ENCODE results near the gene STRN3. TPM values are rescaled to one million over a fixed set of nuclear protein-coding genes. Genes with fewer than 3 reads are reported as not detected.
A peak's percentile ranks its signal among the peaks of the same experiment; 100 is the strongest.

Gene STRN3
- total RNA-seq, 2 donors from 2014 or later = 20.3 to 35.7 TPM

DNA sequence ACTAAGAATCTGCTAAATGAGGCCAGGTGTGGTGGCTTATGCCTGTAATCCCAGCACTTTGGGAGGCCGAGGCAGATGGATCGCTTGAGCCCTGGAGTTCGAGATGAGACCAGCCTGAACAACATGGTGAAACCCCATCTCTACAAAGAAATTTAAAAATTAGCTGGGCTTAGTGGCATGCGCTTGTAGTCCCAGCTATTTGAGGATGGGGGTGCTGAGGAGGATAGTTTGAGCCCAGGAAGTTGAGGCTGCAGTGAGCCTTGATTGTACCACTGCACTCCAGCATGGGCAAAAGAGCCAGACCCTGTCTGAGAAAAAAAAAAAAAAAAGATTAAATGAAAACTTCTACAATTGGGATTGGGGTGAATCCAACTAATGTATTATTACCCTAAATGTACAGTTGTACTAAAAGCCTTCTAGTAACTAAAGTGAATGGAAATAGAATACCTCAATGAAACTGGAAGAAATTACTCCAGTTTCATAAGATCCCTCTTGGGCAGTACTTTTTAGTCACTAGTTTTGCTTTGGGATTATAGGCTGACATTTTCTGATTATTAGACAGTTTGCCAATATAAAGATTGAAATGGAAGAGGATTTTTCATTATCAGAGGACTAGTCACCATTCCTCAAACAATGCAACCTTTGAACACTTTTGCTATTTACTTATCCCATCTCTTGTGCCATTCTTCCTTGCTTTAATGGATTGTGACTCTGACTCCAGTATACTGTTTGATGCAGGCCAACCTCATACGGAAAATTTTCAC lies 137.5 kb downstream of the STRN3 start:
- no peak for ATAC-seq
- H3K4me3 Mint-ChIP-seq = no peak overlapping the region
- no peaks in the 10 kb centered on the region for H3K9me3 Mint-ChIP-seq
- H3K27ac Mint-ChIP-seq = no peak overlapping the region
- H3K4me1 Mint-ChIP-seq (ENCODE audit: low read depth in 2 of 2) = peaks cover 0 to 3% of the 10 kb centered on the region in 2 donors
- H3K36me3 Mint-ChIP-seq = no peaks in the 10 kb centered on the region
- DNase-seq (ENCODE audit: low spot score) = no peak
- no peaks in the 10 kb centered on the region for H3K27me3 Mint-ChIP-seq

DNA sequence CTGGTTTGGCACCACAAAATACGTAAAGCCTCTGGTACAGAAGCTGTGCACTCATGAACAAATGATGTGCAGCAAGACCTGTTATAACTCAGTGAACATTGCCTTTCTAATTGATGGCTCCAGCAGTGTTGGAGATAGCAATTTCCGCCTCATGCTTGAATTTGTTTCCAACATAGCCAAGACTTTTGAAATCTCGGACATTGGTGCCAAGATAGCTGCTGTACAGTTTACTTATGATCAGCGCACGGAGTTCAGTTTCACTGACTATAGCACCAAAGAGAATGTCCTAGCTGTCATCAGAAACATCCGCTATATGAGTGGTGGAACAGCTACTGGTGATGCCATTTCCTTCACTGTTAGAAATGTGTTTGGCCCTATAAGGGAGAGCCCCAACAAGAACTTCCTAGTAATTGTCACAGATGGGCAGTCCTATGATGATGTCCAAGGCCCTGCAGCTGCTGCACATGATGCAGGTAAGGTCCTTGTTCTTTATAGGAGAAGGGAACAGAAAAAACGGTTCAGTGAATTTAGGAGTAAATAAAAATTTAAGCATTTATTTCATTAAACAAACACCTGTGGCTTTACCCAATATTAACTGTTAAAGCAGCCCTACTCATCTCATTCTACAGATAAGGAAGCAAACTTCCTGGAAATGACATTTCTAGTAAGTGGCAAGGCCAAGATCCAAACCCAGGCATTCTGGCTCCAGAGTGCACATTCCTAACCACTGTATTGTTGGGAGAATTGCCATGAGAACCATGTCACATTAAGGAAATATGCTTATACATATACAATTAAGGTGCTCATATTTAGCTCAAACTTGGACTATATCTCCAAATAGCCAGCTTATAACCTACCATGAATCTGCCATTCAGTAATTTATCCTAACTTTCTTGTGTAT lies 140.1 kb downstream of the STRN3 start:
- no peaks in the 10 kb centered on the region for H3K36me3 Mint-ChIP-seq

DNA sequence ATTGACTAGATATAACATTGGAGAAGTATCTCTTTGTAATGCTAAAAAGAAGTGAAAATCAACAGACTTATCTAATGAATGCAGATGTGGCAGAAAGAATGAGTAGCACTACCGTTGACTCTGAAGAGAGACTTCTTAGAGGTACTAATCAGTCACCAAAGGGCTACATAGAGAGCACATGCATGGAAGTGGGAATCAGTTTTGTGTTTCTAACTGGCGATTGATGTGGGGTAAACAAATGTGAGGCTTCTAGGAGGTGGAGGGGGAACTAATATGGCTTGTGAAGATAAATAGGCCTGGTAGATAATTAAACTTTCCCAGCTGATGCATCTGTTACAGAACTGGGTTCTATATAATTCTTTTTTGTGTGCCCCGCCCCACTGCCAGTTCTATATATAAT lies 141.3 kb downstream of the STRN3 start:
- no peak overlapping the region for H3K27ac Mint-ChIP-seq
- H3K9me3 Mint-ChIP-seq = no peaks in the 10 kb centered on the region
- ATAC-seq (no peak), DNase-seq (ENCODE audit: low spot score) (no peak)
- no peak overlapping the region for H3K4me3 Mint-ChIP-seq
- no peaks in the 10 kb centered on the region for H3K27me3 Mint-ChIP-seq
- no peaks in the 10 kb centered on the region for H3K36me3 Mint-ChIP-seq
- peaks cover 0 to 5% of the 10 kb centered on the region in 2 donors for H3K4me1 Mint-ChIP-seq (ENCODE audit: low read depth in 2 of 2)

More for the DNA sequence above, 140.1 kb downstream of the STRN3 start:
- Mint-ChIP-seq H3K4me3 (no peak overlapping the region), H3K27me3 (no peaks in the 10 kb centered on the region), H3K9me3 (no peaks in the 10 kb centered on the region), H3K27ac (no peak overlapping the region), H3K4me1 (ENCODE audit: low read depth in 2 of 2) (peaks cover 0 to 5% of the 10 kb centered on the region in 2 donors)
- ATAC-seq (no peak), DNase-seq (ENCODE audit: low spot score) (no peak)

DNA sequence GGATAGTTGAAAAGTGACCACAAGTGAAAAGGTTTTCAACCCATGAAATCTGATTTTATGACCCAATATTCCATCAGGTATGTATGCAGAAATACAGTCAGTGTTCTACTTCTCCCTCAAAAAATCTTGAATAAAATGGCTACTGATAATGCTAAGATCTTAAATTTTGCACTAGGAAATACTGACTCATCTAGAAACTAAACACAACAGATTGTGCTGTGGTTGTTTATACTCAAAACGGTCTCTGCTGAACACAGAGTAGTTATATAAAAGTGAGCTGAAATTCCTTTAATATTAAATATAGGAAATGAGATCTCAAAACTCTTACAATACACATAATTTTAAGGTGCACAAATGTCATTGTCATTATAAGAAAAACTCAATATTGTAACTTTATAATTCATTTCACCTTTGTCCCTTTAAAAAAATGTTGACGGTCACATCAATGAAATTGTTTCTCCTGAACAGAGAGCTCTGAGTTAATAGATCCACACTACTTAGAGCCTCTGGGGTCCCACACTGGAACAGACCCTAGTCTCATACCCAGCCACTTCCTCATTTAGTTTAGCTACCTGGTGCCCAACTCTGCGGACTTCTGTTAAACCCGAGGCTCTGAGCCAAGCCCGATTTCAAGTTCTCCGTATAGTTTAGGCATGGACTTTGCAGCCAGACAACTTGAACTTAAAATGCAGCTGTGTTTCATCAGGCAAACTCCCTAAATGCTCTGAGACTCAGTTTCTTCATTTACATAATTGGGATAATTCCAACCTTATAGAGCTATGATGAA lies 142.5 kb downstream of the STRN3 start:
- DNase-seq (ENCODE audit: low spot score) (no peak), ATAC-seq (no peak)
- Mint-ChIP-seq H3K4me1 (ENCODE audit: low read depth in 2 of 2) (peaks cover 0 to 5% of the 10 kb centered on the region in 2 donors), H3K9me3 (no peaks in the 10 kb centered on the region), H3K27me3 (no peaks in the 10 kb centered on the region), H3K27ac (no peak overlapping the region), H3K36me3 (no peaks in the 10 kb centered on the region), H3K4me3 (no peak overlapping the region)

DNA sequence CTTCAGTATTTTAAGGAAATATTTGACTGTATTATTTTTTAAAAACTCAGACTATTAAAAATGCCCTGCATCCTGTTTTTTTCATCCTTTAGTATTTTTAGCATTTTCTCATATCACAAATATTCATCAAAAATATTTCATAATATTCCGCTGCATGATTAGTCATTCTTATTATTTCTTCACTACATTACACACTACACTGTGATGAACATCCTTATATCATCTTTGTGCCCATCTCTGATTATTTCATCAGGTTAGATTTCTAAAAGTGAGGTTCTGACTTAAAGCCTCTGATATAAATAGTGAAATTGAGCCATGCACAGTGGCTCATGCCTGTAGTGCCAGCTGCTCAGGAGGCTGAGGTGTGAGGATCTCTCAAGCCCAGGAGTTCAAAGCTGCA lies 143.7 kb downstream of the STRN3 start:
- H3K4me1 Mint-ChIP-seq (ENCODE audit: low read depth in 2 of 2) = peaks cover 0 to 5% of the 10 kb centered on the region in 2 donors
- DNase-seq (ENCODE audit: low spot score) = no peak
- no peaks in the 10 kb centered on the region for H3K9me3 Mint-ChIP-seq
- H3K27me3 Mint-ChIP-seq = peaks cover 3 to 6% of the 10 kb centered on the region in 2 donors
- H3K36me3 Mint-ChIP-seq = no peaks in the 10 kb centered on the region
- no peak overlapping the region for H3K4me3 Mint-ChIP-seq
- no peak overlapping the region for H3K27ac Mint-ChIP-seq
- ATAC-seq = no peak

DNA sequence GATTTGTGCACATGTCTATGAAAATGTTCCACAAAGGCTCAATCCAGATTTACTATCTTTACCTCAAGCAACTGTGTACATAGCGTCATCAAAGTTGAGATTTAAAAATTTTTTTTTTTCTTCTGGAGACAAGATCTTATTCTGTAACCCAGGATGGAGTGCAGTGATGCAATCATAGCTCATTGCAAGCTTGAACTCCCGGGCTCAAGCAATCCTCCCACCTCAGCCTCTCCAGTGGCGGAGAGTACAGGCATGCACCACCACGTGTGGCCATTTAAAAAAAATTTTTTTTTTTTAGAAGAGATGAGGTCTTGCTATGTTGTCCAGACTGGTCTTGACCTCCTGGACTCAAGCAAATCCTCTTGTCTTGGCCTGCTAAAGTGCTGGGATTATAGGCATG lies 149.5 kb downstream of the STRN3 start:
- Mint-ChIP-seq H3K36me3 (peaks cover 6% of the 10 kb centered on the region), H3K9me3 (no peaks in the 10 kb centered on the region), H3K27ac (no peak overlapping the region), H3K4me3 (no peak overlapping the region), H3K4me1 (ENCODE audit: low read depth in 2 of 2) (peaks cover 9 to 14% of the 10 kb centered on the region in 2 donors), H3K27me3 (peaks cover 25 to 39% of the 10 kb centered on the region in 2 donors)
- ATAC-seq (no peak), DNase-seq (ENCODE audit: low spot score) (no peak)

DNA sequence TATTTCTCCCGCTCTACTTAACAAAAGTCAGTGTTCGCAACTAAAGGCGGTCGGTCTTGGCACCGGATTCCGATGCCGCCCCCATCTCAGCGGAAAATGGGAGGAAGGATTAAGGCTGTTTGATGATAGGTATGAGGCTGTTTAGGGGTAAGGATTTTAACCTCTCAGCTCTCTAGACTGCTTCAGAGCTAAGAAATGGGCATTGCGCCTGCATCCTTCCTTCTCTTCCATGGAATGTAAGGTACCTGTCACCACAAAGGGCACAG lies 150.5 kb downstream of the STRN3 start:
- peaks cover 25 to 41% of the 10 kb centered on the region in 2 donors for H3K27me3 Mint-ChIP-seq
- H3K4me1 Mint-ChIP-seq (ENCODE audit: low read depth in 2 of 2) = peaks cover 9 to 14% of the 10 kb centered on the region in 2 donors
- ATAC-seq = no peak
- DNase-seq (ENCODE audit: low spot score) = no peak
- peak overlapping the region; percentile 73 for H3K4me3 Mint-ChIP-seq
- H3K9me3 Mint-ChIP-seq = no peaks in the 10 kb centered on the region
- peaks cover 6% of the 10 kb centered on the region for H3K36me3 Mint-ChIP-seq
- no peak overlapping the region for H3K27ac Mint-ChIP-seq

DNA sequence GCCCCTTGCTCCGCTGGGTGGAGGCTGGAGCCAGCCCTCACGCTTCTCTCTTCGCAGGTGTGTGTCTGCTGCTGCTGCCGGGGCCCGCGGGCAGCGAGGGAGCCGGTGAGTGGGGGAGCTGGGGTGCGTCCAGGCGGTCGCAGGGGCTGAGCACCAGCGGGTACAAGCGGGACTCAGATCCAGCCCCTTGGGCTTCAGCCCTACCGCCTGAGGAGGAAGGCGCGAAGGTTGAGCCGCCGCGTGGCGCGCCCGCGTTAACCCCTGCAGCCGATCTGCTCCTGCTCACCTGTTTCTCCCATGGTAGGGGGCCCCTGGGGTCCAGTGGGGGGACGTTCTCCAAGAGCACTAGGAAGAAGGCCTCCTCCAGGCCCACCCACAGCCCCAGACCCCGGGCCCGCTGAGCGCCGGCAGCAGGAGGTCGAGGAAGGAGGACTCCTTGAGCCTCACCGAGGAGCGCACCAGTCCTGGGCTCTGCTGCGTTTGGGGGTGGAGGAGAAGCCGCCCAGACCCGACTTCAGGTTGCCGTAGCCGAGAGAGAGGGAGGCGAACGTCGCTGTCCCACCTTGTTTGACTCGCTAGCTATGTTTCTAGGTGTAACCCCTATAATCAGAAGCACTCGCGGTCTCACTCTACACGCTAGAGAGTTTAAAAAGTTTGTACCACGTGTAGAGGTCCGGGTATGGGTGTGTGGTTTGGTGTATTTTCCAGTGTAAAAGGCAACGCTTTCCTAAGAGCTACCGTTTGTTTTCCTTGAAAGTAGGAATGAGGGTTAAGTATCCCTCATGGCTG lies 151.0 kb downstream of the STRN3 start:
- ATAC-seq = peak; percentile 21 to 42

DNA sequence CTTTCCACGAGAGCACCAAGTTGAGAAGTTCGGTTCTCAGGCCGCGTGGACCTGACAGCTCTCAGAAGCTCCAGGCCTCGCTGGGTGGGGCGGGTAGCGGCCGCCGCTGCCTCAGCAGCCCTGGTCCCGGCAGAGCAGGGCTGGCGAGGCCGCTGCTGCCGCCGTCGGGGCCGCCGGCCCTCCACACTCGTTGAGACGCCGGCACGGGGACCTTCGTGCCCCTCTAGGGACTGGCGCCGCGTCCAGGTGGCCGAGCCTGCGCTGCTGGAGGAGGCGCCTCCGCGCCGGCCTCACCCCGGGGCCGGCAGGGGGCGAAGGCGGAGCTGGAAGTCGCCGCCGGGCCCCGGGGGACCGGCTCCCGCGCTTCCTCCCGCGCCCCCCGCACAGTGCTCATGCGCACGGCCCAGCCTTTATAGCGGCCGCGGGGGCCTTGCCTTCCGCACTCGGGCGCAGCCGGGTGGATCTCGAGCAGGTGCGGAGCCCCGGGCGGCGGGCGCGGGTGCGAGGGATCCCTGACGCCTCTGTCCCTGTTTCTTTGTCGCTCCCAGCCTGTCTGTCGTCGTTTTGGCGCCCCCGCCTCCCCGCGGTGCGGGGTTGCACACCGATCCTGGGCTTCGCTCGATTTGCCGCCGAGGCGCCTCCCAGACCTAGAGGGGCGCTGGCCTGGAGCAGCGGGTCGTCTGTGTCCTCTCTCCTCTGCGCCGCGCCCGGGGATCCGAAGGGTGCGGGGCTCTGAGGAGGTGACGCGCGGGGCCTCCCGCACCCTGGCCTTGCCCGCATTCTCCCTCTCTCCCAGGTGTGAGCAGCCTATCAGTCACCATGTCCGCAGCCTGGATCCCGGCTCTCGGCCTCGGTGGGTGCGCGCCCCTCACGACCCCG lies 151.8 kb downstream of the STRN3 start, which contains the start of gene COCH:
TSS of gene COCH (plus strand) at position 440 of the 879 bp plus-strand sequence. CDS start at position 820, 380 bp downstream.
- H3K4me3 Mint-ChIP-seq = peak within 1 kb of the TSS; percentile 73
- peak; percentile 82 to 84 for ATAC-seq
- peak; percentile 59 for DNase-seq (ENCODE audit: low spot score)
- peaks cover 9 to 14% of the 10 kb centered on the region in 2 donors for H3K4me1 Mint-ChIP-seq (ENCODE audit: low read depth in 2 of 2)
- no peak within 1 kb of the TSS for H3K27ac Mint-ChIP-seq
- H3K9me3 Mint-ChIP-seq = no peaks in the 10 kb centered on the region
- H3K27me3 Mint-ChIP-seq = peaks cover 32 to 53% of the 10 kb centered on the region in 2 donors
- peaks cover 6% of the 10 kb centered on the region for H3K36me3 Mint-ChIP-seq

More for the DNA sequence above, 151.0 kb downstream of the STRN3 start:
- Mint-ChIP-seq H3K36me3 (peaks cover 6% of the 10 kb centered on the region), H3K27ac (no peak overlapping the region), H3K4me1 (ENCODE audit: low read depth in 2 of 2) (peaks cover 9 to 14% of the 10 kb centered on the region in 2 donors), H3K9me3 (no peaks in the 10 kb centered on the region), H3K4me3 (peak overlapping the region; percentile 73), H3K27me3 (peaks cover 27 to 47% of the 10 kb centered on the region in 2 donors)
- DNase-seq (ENCODE audit: low spot score) = no peak

DNA sequence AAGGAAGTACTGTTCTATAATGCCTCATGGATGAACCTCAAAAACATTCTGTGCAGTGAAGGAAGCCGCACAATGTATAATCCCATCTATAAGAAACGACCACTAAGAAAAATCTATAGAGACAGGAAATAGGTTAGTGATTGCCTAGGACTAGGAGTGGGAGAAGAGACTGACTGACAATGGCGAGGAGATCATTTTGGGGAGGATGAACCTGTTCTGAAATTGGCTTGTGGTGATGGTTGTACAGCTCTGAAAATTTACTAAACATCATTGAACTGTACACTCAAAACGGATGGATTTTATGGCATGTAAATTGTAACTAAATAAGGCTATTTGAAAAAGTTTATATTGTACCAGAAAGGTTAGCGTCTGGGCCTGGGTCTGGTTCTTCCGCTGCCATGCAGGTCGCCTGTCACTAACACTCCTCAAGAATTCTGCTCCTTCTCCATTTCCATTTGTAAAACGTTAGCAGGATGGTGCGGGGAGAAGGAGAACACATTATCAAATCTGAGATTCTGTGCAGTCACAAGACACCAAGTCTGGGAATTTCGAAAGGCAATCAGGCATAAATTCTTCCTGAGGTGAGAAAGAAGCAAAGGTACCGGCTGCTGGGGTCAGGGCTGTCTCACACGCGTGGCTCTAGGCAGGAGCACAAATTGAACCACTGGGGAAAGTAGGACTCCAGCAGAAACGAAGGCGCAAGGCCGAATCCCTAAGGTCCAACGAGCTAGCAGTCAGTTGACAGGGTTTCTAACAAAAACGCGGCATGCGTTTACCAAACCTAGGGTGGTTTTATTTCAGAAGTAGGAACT lies 152.7 kb downstream of the STRN3 start:
- ATAC-seq = no peak
- Mint-ChIP-seq H3K4me3 (peak overlapping the region; percentile 65), H3K9me3 (no peaks in the 10 kb centered on the region), H3K36me3 (peaks cover 6% of the 10 kb centered on the region), H3K27me3 (peaks cover 36 to 53% of the 10 kb centered on the region in 2 donors), H3K27ac (no peak overlapping the region), H3K4me1 (ENCODE audit: low read depth in 2 of 2) (peaks cover 9 to 14% of the 10 kb centered on the region in 2 donors)
- DNase-seq (ENCODE audit: low spot score) = no peak

DNA sequence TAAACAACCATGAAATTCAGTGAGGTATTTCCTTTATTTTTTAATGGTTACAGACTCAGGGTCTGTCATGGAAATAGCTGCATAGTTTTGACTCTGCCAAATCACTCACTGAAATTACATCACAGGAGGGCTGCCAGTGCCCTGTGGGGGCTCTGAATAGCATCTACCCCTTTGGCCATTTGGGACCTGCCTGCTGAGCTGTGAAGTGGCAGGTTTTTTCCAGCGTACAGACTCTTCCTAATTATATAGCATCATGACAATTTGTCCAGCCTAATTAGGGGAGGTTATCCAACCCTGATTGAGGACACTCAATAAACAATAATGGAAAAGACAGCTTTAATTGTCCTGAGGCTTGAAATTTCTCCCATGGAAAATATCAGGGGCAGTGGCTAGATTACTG lies 153.6 kb downstream of the STRN3 start:
- H3K9me3 Mint-ChIP-seq = no peaks in the 10 kb centered on the region
- no peak overlapping the region for H3K27ac Mint-ChIP-seq
- H3K27me3 Mint-ChIP-seq = peaks cover 33 to 48% of the 10 kb centered on the region in 2 donors
- ATAC-seq = no peak
- H3K36me3 Mint-ChIP-seq = peaks cover 6% of the 10 kb centered on the region
- DNase-seq (ENCODE audit: low spot score) = no peak
- H3K4me1 Mint-ChIP-seq (ENCODE audit: low read depth in 2 of 2) = peaks cover 9 to 14% of the 10 kb centered on the region in 2 donors
- H3K4me3 Mint-ChIP-seq = no peak overlapping the region
